H1 (cell line): ENCODE results near the gene GRID1. TPM values are rescaled to one million over a fixed set of nuclear protein-coding genes. Genes with fewer than 3 reads are reported as not detected.

Experiments
- CTCF ChIA-PET: fragments of 300-600 bp; sonication (Branson Sonifier 250); formaldehyde crosslinking; loops from one replicate; lab custom pipeline; 2021; ENCODE audit not compliant: partially characterized antibody; lab: Charles Lee
- POLR2A ChIA-PET: fragments of 300-600 bp; sonication (Branson Sonifier 250); formaldehyde crosslinking; loops from one replicate; lab custom pipeline; 2021; ENCODE audit warnings: inconsistent platforms; ENCODE audit not compliant: partially characterized antibody; lab: Charles Lee
- DNase-seq, 2 experiments: peaks; one replicate each; pipeline versions ENCODE4 v3.0.0 to v3.0.0-alpha.2; 2010 to 2022; ENCODE audit warnings: low spot score in 2 of 2, low read depth in 1 of 2, mixed read lengths in 1 of 2
- FAIRE-seq: peaks from 2 replicates; lab custom pipeline; 2011; peaks lifted over from hg19 to GRCh38; lab: Jason Lieb, UNC
- H2AFZ ChIP-seq: 2 replicates; pipeline ENCODE4 v1.8.1; 2012; ENCODE audit warnings: low read length, inconsistent platforms
- H2AK5ac ChIP-seq: 2 replicates; pipeline ENCODE4 v1.6.1; 2013; ENCODE audit warnings: low read depth, low read length
- H2BK120ac ChIP-seq: replicated peaks from 2 replicates; pipeline ENCODE3; 2013; ENCODE audit warnings: low read depth, low read length, inconsistent platforms
- H2BK12ac ChIP-seq: 2 replicates; pipeline ENCODE4 v1.6.1; 2013; ENCODE audit warnings: low read depth, low read length
- H2BK15ac ChIP-seq: 2 replicates; pipeline ENCODE4 v1.6.1; 2013; ENCODE audit warnings: low read length
- H2BK20ac ChIP-seq: 2 replicates; pipeline ENCODE4 v1.6.1; 2013; ENCODE audit warnings: low read length
- H2BK5ac ChIP-seq: 2 replicates; pipeline ENCODE4 v1.6.1; 2013; ENCODE audit warnings: low read depth, low read length
- H3K14ac ChIP-seq: 2 replicates; pipeline ENCODE4 v1.6.1; 2013; ENCODE audit warnings: inconsistent platforms; ENCODE audit not compliant: insufficient read length
- H3K18ac ChIP-seq: 2 replicates; pipeline ENCODE4 v1.6.1; 2013; ENCODE audit warnings: low read length; ENCODE audit errors: extremely low read depth
- H3K23ac ChIP-seq: 2 replicates; pipeline ENCODE4 v1.6.1; 2013; ENCODE audit warnings: inconsistent platforms; ENCODE audit not compliant: insufficient read length
- H3K23me2 ChIP-seq: 2 replicates; pipeline ENCODE4 v1.6.1; 2013; ENCODE audit warnings: low read depth, low read length
- H3K27ac ChIP-seq: 2 replicates; pipeline ENCODE4 v1.6.1; 2011; ENCODE audit warnings: low read depth, low read length, inconsistent platforms
- H3K27me3 ChIP-seq, 4 experiments: replicated peaks in 1 of 4; 1 replicate in 1 of 4; 2 replicates in 3 of 4; pipeline versions ENCODE4 v1.6.1 to v1.8.1; 2011 to 2013; ENCODE audit warnings: low read length in 3 of 4, mild to moderate bottlenecking in 3 of 4, inconsistent platforms in 2 of 4, mixed read lengths in 2 of 4, moderate library complexity in 1 of 4; ENCODE audit not compliant: control insufficient read depth in 3 of 4, insufficient read depth in 3 of 4; ENCODE audit errors: extremely low read depth in 1 of 4
- H3K36me3 ChIP-seq, 4 experiments: 2 replicates each; pipeline versions ENCODE4 v1.6.1 to v1.8.1; 2011 to 2013; ENCODE audit warnings: mild to moderate bottlenecking in 4 of 4, low read length in 3 of 4, moderate library complexity in 2 of 4, control low read depth in 1 of 4, inconsistent platforms in 1 of 4; ENCODE audit not compliant: insufficient read depth in 4 of 4, control insufficient read depth in 2 of 4
- H3K4ac ChIP-seq: replicated peaks from 2 replicates; pipeline ENCODE3; 2013; ENCODE audit warnings: low read length, low read depth, mixed read lengths, inconsistent platforms; ENCODE audit not compliant: insufficient read length
- H3K4me1 ChIP-seq, 4 experiments: replicated peaks in 1 of 4; 1 replicate in 1 of 4; 2 replicates in 3 of 4; pipeline versions ENCODE4 v1.6.1 to v1.8.1; 2011 to 2013; ENCODE audit warnings: low read length in 3 of 4, inconsistent platforms in 2 of 4, mixed read lengths in 1 of 4; ENCODE audit not compliant: insufficient read depth in 4 of 4, control insufficient read depth in 3 of 4
- H3K4me2 ChIP-seq, 2 experiments: 2 replicates each; pipeline versions ENCODE4 v1.6.1 to v1.8.1; 2011 to 2013; ENCODE audit warnings: low read depth in 2 of 2, low read length in 2 of 2, control low read depth in 1 of 2, inconsistent platforms in 1 of 2, mild to moderate bottlenecking in 1 of 2; ENCODE audit not compliant: insufficient read depth in 1 of 2
- H3K4me3 ChIP-seq, 4 experiments: fragments of 200-600, 300-600 bp in 1 of 4; sonication (generic), shearing (Covaris generic), sonication (Bioruptor Twin) in 1 of 4; 2 replicates each; pipeline versions ENCODE4 v1.5.1 to v1.8.1; 2011 to 2016; ENCODE audit warnings: low read length in 4 of 4, low read depth in 3 of 4, control low read depth in 2 of 4, inconsistent platforms in 2 of 4, mild to moderate bottlenecking in 2 of 4, mixed read lengths in 1 of 4, moderate library complexity in 1 of 4; ENCODE audit not compliant: insufficient read depth in 2 of 4; ENCODE audit errors: extremely low read depth in 1 of 4
- H3K56ac ChIP-seq: replicated peaks from 2 replicates; pipeline ENCODE3; 2013; ENCODE audit warnings: low read depth, mild to moderate bottlenecking, mixed read lengths, low read length, inconsistent platforms; ENCODE audit not compliant: insufficient read length
- H3K79me1 ChIP-seq: 2 replicates; pipeline ENCODE4 v1.6.1; 2013; ENCODE audit warnings: low read depth, low read length, control low read depth
- H3K79me2 ChIP-seq, 2 experiments: 2 replicates each; pipeline versions ENCODE4 v1.6.1 to v1.8.1; 2012 to 2013; ENCODE audit warnings: low read length in 2 of 2, mild to moderate bottlenecking in 2 of 2, inconsistent platforms in 1 of 2; ENCODE audit not compliant: insufficient read depth in 2 of 2, control insufficient read depth in 1 of 2
- H3K9ac ChIP-seq, 4 experiments: replicated peaks in 1 of 4; 1 replicate in 1 of 4; 2 replicates in 3 of 4; pipeline versions ENCODE4 v1.6.1 to v1.8.1; 2011 to 2013; ENCODE audit warnings: low read depth in 3 of 4, low read length in 3 of 4, control low read depth in 2 of 4, mild to moderate bottlenecking in 2 of 4, moderate library complexity in 2 of 4, inconsistent platforms in 1 of 4; ENCODE audit errors: extremely low read depth in 1 of 4
- H3K9me3 ChIP-seq, 2 experiments: 2 replicates each; pipeline versions ENCODE4 v1.6.1 to v1.8.1; 2012 to 2013; ENCODE audit warnings: mild to moderate bottlenecking in 2 of 2, moderate library complexity in 2 of 2, control low read depth in 1 of 2, inconsistent platforms in 1 of 2, low read depth in 1 of 2, low read length in 1 of 2, mixed read lengths in 1 of 2; ENCODE audit not compliant: insufficient read depth in 2 of 2
- H4K20me1 ChIP-seq, 2 experiments: replicated peaks in 1 of 2; 2 replicates each; pipeline versions ENCODE3 to v1.8.1; 2011 to 2013; ENCODE audit warnings: inconsistent platforms in 2 of 2, low read length in 2 of 2, mild to moderate bottlenecking in 1 of 2; ENCODE audit not compliant: insufficient read depth in 2 of 2, control insufficient read depth in 1 of 2
- H4K5ac ChIP-seq: 2 replicates; pipeline ENCODE4 v1.6.1; 2013; ENCODE audit warnings: low read length, low read depth, mixed read lengths, inconsistent platforms; ENCODE audit not compliant: insufficient read length
- H4K8ac ChIP-seq: 2 replicates; pipeline ENCODE4 v1.8.0; 2013; ENCODE audit warnings: mild to moderate bottlenecking, moderate library complexity, low read length, inconsistent platforms; ENCODE audit not compliant: insufficient read depth; ENCODE audit errors: extremely low read depth
- H4K91ac ChIP-seq: replicated peaks from 2 replicates; pipeline ENCODE3; 2013; ENCODE audit warnings: low read length, mixed read lengths, inconsistent platforms; ENCODE audit not compliant: insufficient read length
- CHD1 ChIP-seq: IDR thresholded peaks from 2 replicates; pipeline ENCODE4 v1.6.1; 2012; ENCODE audit warnings: low read depth, low read length, improper control_type of control experiment
- CTBP2 ChIP-seq: IDR thresholded peaks from 2 replicates; pipeline ENCODE4 v1.7.0; 2011; ENCODE audit warnings: borderline replicate concordance, mild to moderate bottlenecking, moderate library complexity, mixed read lengths, low read length; ENCODE audit not compliant: insufficient read depth, insufficient read length
- KDM4A ChIP-seq: IDR thresholded peaks from one replicate; pipeline ENCODE4 v1.7.1; 2012; ENCODE audit warnings: low read depth, mild to moderate bottlenecking, moderate library complexity, low read length, inconsistent platforms; ENCODE audit not compliant: severe bottlenecking
- RAD21 ChIP-seq, 2 experiments: IDR thresholded peaks in 1 of 2; conservative IDR thresholded peaks in 1 of 2; 2 replicates each; pipeline ENCODE4 v1.6.1; 2011; ENCODE audit warnings: low read depth in 2 of 2, low read length in 2 of 2, improper control_type of control experiment in 1 of 2, inconsistent platforms in 1 of 2, mild to moderate bottlenecking in 1 of 2, moderate library complexity in 1 of 2
- SIN3A ChIP-seq, 2 experiments: IDR thresholded peaks in 1 of 2; conservative IDR thresholded peaks in 1 of 2; 2 replicates each; pipeline ENCODE4 v1.6.1; 2011 to 2012; ENCODE audit warnings: low read length in 2 of 2, improper control_type of control experiment in 1 of 2, low read depth in 1 of 2, mild to moderate bottlenecking in 1 of 2
- TAF7 ChIP-seq: optimal IDR thresholded peaks from 2 replicates; pipeline ENCODE3; 2011; ENCODE audit warnings: low read depth, mild to moderate bottlenecking, inconsistent platforms, low read length, moderate library complexity, borderline replicate concordance
- WGBS, 2 experiments: shearing (Covaris generic) in 1 of 2; methylation state at CpG; one replicate each; pipeline versions ENCODE4 v1.1.6 to v1.1.7; 2013 to 2015; ENCODE audit warnings: low lambda C conversion rate in 2 of 2, mixed read lengths in 2 of 2, inconsistent platforms in 1 of 2, low coverage in 1 of 2, missing lambda C conversion rate in 1 of 2; ENCODE audit not compliant: insufficient replicate concordance in 2 of 2, insufficient coverage in 1 of 2, insufficient read length in 1 of 2; ENCODE audit errors: extremely low coverage in 1 of 2, missing lambda C conversion rate in 1 of 2; 5-methylcytosine and 5-hydroxymethylcytosine counted together
- polyA plus RNA-seq, 7 experiments: library from polyadenylated mRNA; depleted of rRNA in 3 of 7; stranded (reverse) in 5 of 7; unstranded in 2 of 7; fragments of >200 nt in 5 of 7; fragments of 200-250 nt in 2 of 7; gene quantifications; 1 replicate in 5 of 7; 2 replicates in 1 of 7; 4 replicates in 1 of 7; pipeline versions ENCODE4 v1.2.1 to v1.2.3, GENCODE V29; 2011 to 2013; ENCODE audit warnings: missing spikeins in 2 of 7, mixed read lengths in 2 of 7
- total RNA-seq: library from RNA; stranded (reverse); fragmentation: NEBNext Ultra II Directional; extraction: Animal tissue kit (Norgen Biotek cat#: 25700); gene quantifications from 2 replicates; pipeline ENCODE4 v1.2.1, GENCODE V29; 2021

The GRID1 gene
- total and polyA plus RNA-seq, 2 of the 8 experiments (the other 6 are each of a cell fraction or from before 2014, with no cell fraction given), result 0.22 to 0.30 TPM

- no peak overlapping the region for H4K91ac ChIP-seq
- no peaks in the 10 kb centered on the region for H3K36me3 ChIP-seq
- no peak overlapping the region for H3K4me3 ChIP-seq
- H2BK15ac ChIP-seq, result no peak overlapping the region
- H3K9ac ChIP-seq, result no peak overlapping the region
- H2AFZ ChIP-seq, result no peak overlapping the region
- H3K27me3 ChIP-seq, result no peaks in the 10 kb centered on the region
- H4K5ac ChIP-seq, result no peak overlapping the region
- peaks cover 0 to 7% of the 10 kb centered on the region in 2 experiments; a peak in 1 of 4 replicates for H3K9me3 ChIP-seq
- POLR2A ChIA-PET, result no interaction called here
- no peak overlapping the region for H3K4ac ChIP-seq
- H3K14ac ChIP-seq, result no peak overlapping the region
- TF ChIP-seq KDM4A, result no peak
- TF ChIP-seq RAD21 (IDR thresholded peaks at IDR 0.05 in 1 of 2, conservative IDR thresholded peaks at IDR 0.05 in 1 of 2; ENCODE audit: low read depth in 2 of 2, low read length in 2 of 2), result no peak
- TF ChIP-seq SIN3A (conservative IDR thresholded peaks at IDR 0.05 in 1 of 2, IDR thresholded peaks at IDR 0.05 in 1 of 2; ENCODE audit: low read depth in 1 of 2, low read length in 2 of 2), result no peak
- no peak for TF ChIP-seq CHD1
- no peak for TF ChIP-seq TAF7
- TF ChIP-seq CTBP2, result no peak
- TF ChIP-seq, all 59 proteins: peak for 0
- Histone ChIP-seq H3K79me2 (no peaks in the 10 kb centered on the region), H3K4me2 (no peak overlapping the region), H3K27ac (no peak overlapping the region), H3K4me1 (no peaks in the 10 kb centered on the region; a peak in 1 of 7 replicates), H2BK5ac (no peak overlapping the region), H3K23me2 (peaks cover 3% of the 10 kb centered on the region; the same call in 1 of the 2 replicates), H2BK120ac (no peak overlapping the region), H3K56ac (no peak overlapping the region), H2BK20ac (no peak overlapping the region), H3K79me1 (no peaks in the 10 kb centered on the region), H2BK12ac (no peak overlapping the region), H3K23ac (no peak overlapping the region), H3K18ac (no peak overlapping the region), H4K8ac (no peak overlapping the region), H4K20me1 (no peaks in the 10 kb centered on the region), H2AK5ac (no peak overlapping the region)
- 92% methylated on average over 18 of the region's 18 CpGs; no CpG with 5 or more reads in 1 of the 2 experiments for WGBS, 2 experiments
- FAIRE-seq (no peak), DNase-seq (no peak)
- CTCF ChIA-PET, result interaction anchor here (0.9 to 1.4 kb wide), 4 partner anchors 8 to 338 kb away, joined by 3 to 4 read pairs (median 3); no protein-coding TSS in a partner anchor
Measured at GRCh38 chr10:86130737-86131475, 235.7 kb downstream of the GRID1 start.
